ENCODE measurements around the gene RUBCN.

Gene RUBCN

GRCh38 chr3:197756704-197757103 is 20.0 kb upstream of the RUBCN start:
- TF ChIP-seq CTCF (IDR thresholded peaks at IDR 0.05; ENCODE audit: control insufficient read depth, extremely low read depth, insufficient read depth) = no peak
- no peak for DNase-seq (ENCODE audit: low read depth)

GRCh38 chr3:197753263-197753662 is 16.6 kb upstream of the RUBCN start:
- H3K4me3 ChIP-seq (ENCODE audit: low read depth, low read length) = no peak overlapping the region
- no peak for DNase-seq (ENCODE audit: low read depth)
- no peak for TF ChIP-seq CTCF (IDR thresholded peaks at IDR 0.05; ENCODE audit: control insufficient read depth, extremely low read depth, insufficient read depth)

More at GRCh38 chr3:197756704-197757103, 20.0 kb upstream of the RUBCN start:
- H3K4me3 ChIP-seq (ENCODE audit: low read depth, low read length) = no peak overlapping the region

GRCh38 chr3:197752107-197752506 is 15.4 kb upstream of the RUBCN start:
- H3K4me3 ChIP-seq (ENCODE audit: low read depth, low read length) = peak overlapping the region; percentile 76
- no peak for DNase-seq (ENCODE audit: low read depth)
- TF ChIP-seq CTCF (IDR thresholded peaks at IDR 0.05; ENCODE audit: control insufficient read depth, extremely low read depth, insufficient read depth) = peak; percentile 5; the same call in 1 of the 2 replicates

GRCh38 chr3:197750858-197751737 is 14.4 kb upstream of the RUBCN start:
- no peak for TF ChIP-seq CTCF (IDR thresholded peaks at IDR 0.05; ENCODE audit: control insufficient read depth, extremely low read depth, insufficient read depth)
- DNase-seq (ENCODE audit: low read depth) = no peak
- H3K4me3 ChIP-seq (ENCODE audit: low read depth, low read length) = peak overlapping the region; percentile 76

GRCh38 chr3:197750396-197750831 is 13.7 kb upstream of the RUBCN start:
- DNase-seq (ENCODE audit: low read depth) = no peak
- TF ChIP-seq CTCF (IDR thresholded peaks at IDR 0.05; ENCODE audit: control insufficient read depth, extremely low read depth, insufficient read depth) = no peak
- peak overlapping the region; percentile 76 for H3K4me3 ChIP-seq (ENCODE audit: low read depth, low read length)

- peak; percentile 70 for TF ChIP-seq CTCF (IDR thresholded peaks at IDR 0.05; ENCODE audit: control insufficient read depth, extremely low read depth, insufficient read depth)
- peak; percentile 47 for DNase-seq (ENCODE audit: low read depth)
- peak within 1 kb of the TSS; percentile 76 for H3K4me3 ChIP-seq (ENCODE audit: low read depth, low read length)
Measured at GRCh38 chr3:197749601-197750395, 13.1 kb upstream of the RUBCN start, which contains the start of gene FYTTD1. FYTTD1 (plus strand) TSS chr3:197749883; CDS start chr3:197749972, 89 bp downstream.
